NCI-H2196 (cell line): ENCODE data around the gene PRKN.
"Not testable (repeated sequence)": the region's sequence is repeated elsewhere in the genome, so short reads cannot be mapped to it uniquely, and the experiment has no call there.

Experiments
- DNase-seq: peaks from one replicate; lab custom pipeline; 2025; ENCODE audit not compliant: unreplicated experiment; lab: John Stamatoyannopoulos, UW

Gene PRKN

DNA sequence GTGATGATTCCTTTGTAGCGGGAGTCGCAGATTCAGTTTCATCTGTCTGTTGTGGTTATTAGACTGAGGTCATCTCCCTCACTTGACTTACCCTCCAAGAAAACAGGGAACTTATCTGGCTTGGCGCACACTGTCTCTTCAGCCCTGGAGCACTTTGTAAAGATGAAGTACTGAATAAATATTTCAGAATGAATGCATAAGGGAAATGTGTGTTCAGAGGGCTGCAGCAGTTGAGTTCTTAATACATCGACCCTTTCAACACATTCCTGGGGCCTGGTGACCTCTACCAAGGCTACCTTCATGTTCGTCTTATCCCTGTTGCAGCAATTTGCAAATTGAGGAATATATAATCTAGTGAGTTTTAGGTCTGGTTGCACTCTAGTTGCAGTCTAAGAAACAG lies 801.2 kb downstream of the PRKN start:
- no peak for DNase-seq

GRCh38 chr6:161924516-161925116 lies 803.0 kb downstream of the PRKN start:
- DNase-seq: no peak

DNA sequence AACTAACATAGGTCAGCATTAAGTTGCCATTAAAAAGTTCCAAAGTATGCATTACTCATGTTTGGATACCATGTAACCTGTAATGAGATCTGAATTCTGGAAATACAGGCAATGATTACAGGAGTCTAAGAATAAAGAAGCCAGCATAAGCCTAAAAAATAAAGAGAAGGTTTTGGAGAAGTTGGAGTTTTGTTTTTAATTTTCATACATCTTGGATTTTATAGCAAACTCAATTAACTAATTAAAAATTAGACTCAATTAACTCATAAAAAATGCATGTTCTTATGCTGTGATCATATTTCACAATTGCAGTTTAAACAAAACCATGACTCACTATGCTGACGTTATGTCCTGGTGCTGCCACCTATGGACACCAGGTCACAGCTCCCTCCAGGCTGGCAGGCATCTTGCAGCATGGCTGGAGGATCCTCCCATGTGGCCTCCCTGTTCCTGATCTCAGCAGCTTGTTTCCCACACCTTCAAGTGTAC lies 804.9 kb downstream of the PRKN start:
- peak; percentile 0 for DNase-seq

DNA sequence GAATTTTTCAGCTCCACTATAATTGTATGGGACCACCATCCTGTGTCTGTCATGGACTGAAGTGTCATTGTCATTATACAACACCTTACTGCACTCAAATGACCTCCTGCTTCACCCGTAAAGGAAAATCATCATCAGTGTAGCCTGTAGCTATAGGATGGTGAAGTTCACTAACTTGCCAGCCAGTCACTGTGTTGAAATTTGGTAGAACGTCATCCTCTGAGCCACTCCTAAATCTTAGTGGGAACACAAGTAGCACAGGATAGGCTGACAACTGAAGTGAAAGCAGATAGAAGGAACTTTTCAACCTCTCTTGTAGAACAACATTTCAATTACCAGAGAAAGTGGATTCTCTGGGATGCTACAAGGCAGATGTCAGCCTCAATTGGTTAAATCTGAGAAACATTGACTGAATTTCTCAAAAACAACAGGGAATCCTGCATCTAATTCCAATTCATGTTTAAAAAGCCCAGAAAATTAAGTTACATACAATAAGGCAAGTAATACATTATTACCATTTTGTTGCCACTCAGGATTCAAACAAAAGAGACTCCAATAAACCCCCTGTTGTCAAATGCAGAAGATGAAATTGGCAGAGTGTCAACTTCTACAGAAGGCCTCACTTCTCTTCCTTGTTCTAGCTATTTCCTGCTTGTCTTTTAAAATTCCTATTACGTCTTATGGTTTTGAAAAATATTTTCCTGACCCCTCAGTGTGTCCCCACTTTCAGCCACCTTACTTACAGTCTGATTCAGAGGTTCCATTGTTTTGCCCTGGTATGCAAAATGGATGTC lies 805.8 kb downstream of the PRKN start:
- no peak for DNase-seq

- no peak for DNase-seq
Observed at GRCh38 chr6:161919691-161920090, 807.9 kb downstream of the PRKN start.

DNA sequence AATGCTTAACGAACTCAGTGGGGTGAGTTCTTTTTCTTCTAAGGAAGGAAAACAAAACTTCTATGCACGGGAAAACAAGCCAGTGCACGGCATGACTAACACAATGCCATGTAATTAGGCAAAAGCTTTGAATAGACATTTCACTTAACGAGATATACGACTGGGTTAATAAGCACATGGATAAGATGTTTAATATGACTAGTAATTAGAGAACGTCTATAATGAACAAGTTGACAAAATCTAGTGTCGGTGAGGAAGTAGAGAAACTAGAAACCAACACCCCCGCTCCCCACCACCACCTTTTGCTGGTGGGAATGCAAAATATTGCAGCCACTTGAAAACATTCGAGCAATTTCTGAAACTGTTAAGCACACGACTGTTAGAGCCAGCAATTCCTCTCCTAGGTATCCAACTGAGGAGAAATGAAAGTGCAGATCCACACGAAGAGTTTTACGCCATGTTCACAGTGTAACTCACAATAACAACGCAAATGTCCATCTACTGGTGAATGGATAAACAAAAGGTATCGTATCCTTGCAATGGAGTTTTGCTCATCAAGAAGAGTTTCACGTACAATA lies 808.8 kb downstream of the PRKN start:
- DNase-seq: no peak

DNA sequence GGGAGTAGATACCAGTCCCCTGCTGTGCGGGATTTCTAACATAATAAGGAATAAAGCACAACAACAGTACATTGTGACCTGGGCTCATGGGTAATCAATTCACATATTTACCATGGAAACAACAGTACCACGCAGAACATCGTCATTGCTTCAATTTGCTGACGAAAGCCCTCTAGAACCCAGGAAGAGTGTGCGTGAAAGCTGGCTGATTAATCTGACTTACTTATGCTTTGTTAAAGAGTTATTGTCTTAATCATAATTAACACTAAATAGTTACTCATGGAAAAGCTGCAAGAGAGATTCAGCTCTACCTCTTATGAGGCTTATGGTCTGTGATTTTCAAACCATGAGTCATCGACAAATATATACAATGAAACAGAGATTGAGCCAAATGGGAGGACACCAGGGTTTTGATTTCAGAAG lies 809.4 kb downstream of the PRKN start:
- no peak for DNase-seq

DNA sequence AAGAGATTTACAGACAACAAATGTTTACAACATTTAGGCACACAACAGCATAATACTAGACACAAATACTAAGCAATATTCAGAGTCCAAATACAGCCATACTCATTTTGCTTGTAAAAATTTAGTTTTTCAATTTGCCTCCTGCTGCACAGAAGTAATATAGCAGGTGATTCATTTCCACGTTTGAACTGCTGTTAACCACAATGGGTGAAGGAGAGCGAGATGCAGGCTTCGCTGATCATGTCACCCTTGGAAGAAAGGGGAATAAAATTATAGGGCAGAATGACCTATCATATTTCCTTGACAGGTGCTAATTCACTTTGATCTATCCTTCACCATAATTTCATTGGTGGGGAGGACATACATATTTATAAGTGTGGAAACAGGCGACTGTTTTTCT lies 809.9 kb downstream of the PRKN start:
- DNase-seq: no peak

DNA sequence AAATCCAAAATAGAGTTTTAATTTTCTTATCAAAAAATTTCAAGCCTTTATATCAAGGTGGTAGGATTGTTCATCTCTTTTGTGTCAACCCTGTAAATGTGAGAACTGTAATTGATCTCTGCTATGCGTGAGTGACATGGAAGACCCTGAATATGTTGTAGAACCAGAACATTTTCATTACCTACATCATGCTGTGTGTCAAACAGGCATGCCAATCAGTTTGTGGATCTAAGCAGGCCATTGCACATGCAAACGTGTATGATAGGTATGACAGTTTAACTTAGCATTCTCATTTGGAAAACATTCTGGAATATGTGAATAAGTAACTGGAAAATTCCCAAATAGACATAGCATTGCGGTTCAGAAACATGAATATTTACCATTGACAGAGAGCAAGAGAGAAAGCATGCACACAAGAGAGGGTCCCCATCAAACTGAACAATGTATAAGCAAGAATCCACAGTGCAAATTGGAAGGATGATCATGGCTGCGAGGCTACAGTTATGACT lies 812.1 kb downstream of the PRKN start:
- DNase-seq: no peak

DNA sequence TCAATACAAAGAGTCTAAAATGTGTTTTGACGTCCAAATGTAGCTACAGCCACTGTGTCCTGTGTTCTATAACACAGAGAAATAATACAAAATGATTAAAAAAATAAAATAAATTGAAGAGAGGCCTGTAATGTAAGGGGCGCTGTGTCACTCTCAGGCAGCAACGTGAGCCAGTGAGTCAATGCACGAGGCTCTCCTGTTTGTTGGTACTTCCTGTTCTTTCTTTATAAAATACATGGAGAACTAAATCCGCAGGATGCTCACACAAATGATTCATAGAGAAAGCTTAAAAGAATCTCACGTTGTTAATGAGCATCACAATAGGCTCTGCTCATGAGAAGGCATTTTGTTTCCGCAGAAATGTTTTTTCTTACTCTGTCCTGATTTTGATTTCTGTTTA lies 818.7 kb downstream of the PRKN start:
- DNase-seq: no peak

DNA sequence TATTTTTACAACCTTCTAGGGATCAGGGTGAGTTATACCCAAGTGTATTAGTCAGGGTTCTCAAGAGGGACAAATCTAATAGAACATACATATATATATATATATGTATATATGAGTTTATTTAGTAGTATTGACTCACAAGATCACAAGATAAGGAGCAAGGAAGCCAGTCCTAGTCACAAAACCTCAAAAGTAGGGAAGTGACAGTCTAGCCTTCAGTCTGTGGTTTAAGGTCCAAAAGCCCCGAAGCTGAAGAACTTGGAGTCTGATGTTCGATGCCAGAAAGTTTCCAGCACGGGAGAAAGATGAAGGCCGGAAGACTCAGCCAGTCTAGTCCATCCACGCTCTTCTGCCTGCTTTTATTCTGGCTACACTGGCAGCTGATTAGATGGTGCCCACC lies 821.0 kb downstream of the PRKN start:
- no peak for DNase-seq

GRCh38 chr6:161903584-161904212 lies 823.9 kb downstream of the PRKN start:
- no peak for DNase-seq

- DNase-seq: no peak
Observed at GRCh38 chr6:161901740-161902426, 825.7 kb downstream of the PRKN start.

GRCh38 chr6:161894436-161894835 lies 833.1 kb downstream of the PRKN start:
- no peak for DNase-seq

DNA sequence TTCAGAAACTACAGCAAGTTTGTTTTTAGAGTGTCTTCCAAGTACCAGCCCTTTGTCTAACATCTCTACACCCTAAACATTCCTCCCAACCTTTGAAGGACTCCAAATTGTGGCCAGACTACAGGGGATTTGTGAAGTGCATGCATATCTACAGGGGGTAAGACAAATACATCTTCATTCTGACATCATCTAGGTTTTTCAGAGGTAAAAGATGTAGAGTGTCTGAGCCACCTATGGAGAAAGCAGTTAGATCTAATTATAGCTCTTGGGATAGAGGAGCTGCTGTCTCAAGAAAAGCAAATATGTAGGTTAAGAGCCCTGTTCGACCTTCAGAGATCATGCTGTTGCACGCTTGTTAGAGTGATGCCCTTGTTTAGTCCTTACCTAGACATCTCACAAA lies 836.0 kb downstream of the PRKN start:
- no peak for DNase-seq

DNA sequence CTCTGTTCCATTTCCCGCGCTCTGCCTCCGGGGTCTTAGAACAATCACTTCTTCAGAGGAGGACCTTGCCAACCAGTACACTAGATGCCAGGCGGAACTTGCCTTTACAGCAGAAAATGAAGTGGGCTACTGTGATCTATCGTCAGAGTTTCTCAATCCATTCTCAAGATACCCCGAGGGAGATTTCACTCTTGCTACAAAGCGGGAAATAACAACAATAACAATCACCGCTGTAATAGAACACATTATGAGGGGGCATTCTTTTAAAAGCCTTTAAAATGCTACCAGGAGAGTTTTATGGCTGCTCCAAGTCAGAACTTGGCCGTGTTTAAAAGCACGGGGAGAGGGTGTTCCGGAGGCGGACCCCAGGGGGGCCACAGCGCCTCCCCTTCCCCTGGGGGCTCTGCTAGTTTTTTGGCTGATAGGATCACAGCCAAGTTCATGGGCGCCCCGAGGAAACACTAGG lies 836.7 kb downstream of the PRKN start:
- no peak for DNase-seq

DNA sequence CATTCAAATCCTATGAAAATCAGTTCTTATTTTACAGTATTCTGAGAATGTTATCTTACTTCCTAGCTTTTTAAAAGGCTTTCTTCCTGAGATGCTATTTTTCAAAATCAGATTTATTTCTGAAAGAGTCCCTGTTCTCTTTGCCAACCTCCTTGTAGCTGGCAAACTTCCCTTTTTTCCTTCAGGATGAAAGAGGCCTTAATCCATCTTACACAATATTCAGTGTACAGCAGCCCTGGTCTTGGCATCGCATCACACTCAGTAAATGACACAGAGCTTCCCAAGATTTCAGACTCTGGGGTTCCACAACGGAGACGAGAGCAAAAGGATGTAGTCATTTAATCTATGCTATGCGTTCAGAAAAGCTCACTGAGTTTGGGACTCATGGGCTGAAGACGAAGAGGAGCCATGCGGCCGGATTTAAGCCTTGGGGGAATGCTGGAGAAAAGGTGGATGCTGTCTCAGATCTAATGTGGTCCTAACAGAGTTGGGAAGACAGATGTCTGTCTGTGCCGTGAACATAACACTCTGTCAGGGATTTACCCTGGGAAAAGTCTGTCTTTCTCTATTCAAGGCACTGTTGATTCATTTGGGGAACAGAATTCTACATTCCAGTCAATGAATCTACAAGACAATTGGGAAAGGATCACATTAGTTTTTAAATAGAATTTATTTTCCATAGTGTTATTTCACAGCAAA lies 837.3 kb downstream of the PRKN start:
- no peak for DNase-seq

DNA sequence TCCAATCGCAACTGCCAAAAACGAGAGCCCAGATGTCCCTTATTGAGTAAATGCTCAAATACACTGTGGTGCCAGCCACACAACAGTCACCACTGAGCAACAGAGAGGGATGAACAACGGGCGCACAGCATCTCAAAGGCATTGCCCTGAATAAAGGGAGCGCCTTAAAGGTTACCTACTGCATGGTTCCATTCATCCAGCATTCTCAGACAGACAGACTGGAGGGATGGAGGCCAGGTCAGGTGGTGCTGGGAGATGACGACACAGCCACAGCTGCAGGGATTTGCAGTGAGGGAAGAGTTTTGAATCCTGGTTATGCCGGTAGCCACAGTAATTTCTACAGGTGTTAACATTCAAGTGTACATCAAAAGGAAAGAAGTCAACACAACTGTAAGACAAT lies 838.2 kb downstream of the PRKN start:
- DNase-seq: no peak

GRCh38 chr6:161886545-161886944 lies 841.0 kb downstream of the PRKN start:
- not testable (repeated sequence) for DNase-seq

- no peak for DNase-seq
Observed at GRCh38 chr6:161884782-161885181, 842.8 kb downstream of the PRKN start.
